GM12865 (cell line): Measurements from ENCODE around the gene BRD2.

Experiments used
- DNase-seq: peaks from one replicate; pipeline ENCODE4 v3.0.0; 2010; ENCODE audit warnings: low read depth
- H3K4me3 ChIP-seq: 2 replicates; pipeline ENCODE4 v1.5.1; 2011; ENCODE audit warnings: mild to moderate bottlenecking, low read depth, low read length, control low read depth
- CTCF ChIP-seq: IDR thresholded peaks from 2 replicates; pipeline ENCODE4 v1.5.1; 2011; ENCODE audit warnings: low read length, control low read depth, low read depth, inconsistent platforms; ENCODE audit not compliant: insufficient read depth; ENCODE audit errors: missing control alignments

BRD2 gene

GRCh38 chr6:32968093-32968866 is at the start of gene BRD2:
Gene BRD2, plus strand, starts transcription at chr6:32968594. Its CDS starts 4,305 bp downstream, at chr6:32972899.
- TF ChIP-seq CTCF: no peak
- peak; percentile 99 for DNase-seq
- peak within 1 kb of the TSS; percentile 87 for H3K4me3 ChIP-seq

DNA sequence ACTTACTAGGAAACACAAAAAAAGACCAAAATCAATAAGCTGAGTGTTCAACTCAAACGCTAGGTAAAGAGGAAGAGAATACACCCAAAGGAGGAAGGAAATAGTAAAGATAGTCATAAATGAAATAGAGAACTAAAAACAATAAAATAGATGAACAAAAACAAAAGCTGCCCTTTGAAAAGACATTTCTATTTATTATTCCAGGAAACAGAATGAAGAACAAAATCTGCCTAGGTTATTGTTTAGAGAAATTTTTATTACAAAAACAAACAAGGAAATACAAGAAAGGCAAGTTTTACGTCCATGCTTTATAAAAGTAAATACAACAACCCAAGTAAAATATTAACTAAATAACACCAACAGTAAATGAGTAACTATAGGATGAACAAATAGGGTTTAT is 47.7 kb upstream of the BRD2 start:
- DNase-seq: no peak
- no peak for TF ChIP-seq CTCF
- no peak overlapping the region for H3K4me3 ChIP-seq

GRCh38 chr6:32922083-32922482 is 46.3 kb upstream of the BRD2 start:
- DNase-seq: no peak
- no peak overlapping the region for H3K4me3 ChIP-seq
- no peak for TF ChIP-seq CTCF

DNA sequence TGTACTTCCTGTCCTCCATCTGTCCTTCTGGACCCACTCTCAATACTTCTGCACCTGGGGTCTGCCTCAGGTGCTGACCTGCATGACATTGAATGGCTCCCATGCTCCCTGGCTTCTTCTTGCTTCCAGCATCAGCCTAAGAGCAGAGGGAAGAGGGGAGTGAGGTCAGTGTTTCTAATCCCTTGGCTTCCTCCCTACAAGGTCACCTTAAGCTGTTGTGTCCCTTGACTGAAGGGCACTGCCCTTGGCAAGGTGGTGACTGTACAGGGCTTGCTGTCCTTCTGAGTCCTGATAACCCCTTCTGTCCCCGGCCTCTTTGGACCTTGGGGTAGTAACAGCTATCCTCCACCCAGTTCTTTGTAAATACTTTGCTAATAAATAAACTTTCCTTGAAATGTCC is 37.2 kb upstream of the BRD2 start:
- DNase-seq: no peak
- no peak for TF ChIP-seq CTCF
- no peak overlapping the region for H3K4me3 ChIP-seq

- DNase-seq: no peak
- TF ChIP-seq CTCF: no peak
- no peak overlapping the region for H3K4me3 ChIP-seq
These were observed 36.1 kb upstream of the BRD2 start for GRCh38 chr6:32932132-32932868.

GRCh38 chr6:32933661-32934085 is 34.7 kb upstream of the BRD2 start:
- peak; percentile 80 for TF ChIP-seq CTCF
- DNase-seq: peak; percentile 81
- H3K4me3 ChIP-seq: no peak overlapping the region
